ENCODE results near the gene SLC25A33. TPM values are rescaled to one million over a fixed set of nuclear protein-coding genes. Genes with fewer than 3 reads are reported as not detected.

Gene SLC25A33
- polyA plus RNA-seq, 1 donor (not counting 4 experiments of a cell fraction or from before 2014, with no cell fraction given): 4.5 TPM

DNA sequence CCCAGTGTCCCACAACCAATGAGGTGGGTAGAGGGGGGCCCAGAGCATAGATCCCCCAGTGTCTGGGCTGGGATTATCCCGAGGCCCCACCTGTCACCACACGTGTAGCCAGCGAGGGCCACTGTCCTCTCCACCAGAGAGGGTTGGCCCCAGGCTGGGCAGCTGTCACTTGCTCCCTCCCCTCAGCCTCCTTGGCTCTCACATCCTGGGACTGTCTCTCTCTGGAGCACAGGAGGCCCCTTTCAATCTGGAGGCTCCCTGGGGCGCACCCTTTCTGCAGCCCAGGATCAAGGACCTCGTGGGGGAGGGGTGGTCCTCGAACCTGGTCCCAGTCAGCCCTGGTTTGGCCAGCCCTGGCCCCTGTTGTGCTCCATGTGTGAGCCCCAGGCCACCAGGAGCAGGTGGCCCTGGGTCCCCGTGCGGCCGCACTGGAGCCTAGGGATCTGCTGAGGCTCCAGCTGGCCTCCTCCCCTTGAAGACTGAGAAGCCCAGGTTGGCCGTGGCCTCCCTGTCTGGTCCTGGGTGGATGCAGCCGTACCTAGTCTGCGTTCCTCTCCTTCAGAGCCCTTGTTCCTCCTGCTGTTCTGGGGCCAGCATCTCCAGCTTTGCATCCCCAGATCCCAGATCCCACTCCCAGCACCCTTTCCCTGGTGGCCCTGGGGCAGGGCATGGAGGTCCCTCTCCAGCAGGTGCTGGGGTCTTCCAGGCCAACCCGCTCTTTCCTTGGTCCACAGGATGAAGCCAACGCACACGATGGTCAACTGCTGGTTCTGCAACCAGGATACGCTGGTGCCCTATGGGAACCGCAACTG is 56.1 kb downstream of the SLC25A33 start:
- H3K27me3 ChIP-seq (ENCODE audit: control insufficient read depth, extremely low read depth, insufficient read depth, low read length): no peaks in the 10 kb centered on the region
- no peak overlapping the region for H3K4me3 ChIP-seq (ENCODE audit: control insufficient read depth in 2 of 3, extremely low read depth in 1 of 3, insufficient read depth in 2 of 3, low read depth in 1 of 3, low read length in 3 of 3)
- H2AFZ ChIP-seq (ENCODE audit: control insufficient read depth, low read length): no peak overlapping the region
- dilution Hi-C loops (cut with MboI; ENCODE audit: extremely low pct_ligation_motif_present, low sequenced_read_pairs): no loop called here
- H4K20me1 ChIP-seq (ENCODE audit: control insufficient read depth, extremely low read depth, insufficient read depth, low read length): peaks cover 6% of the 10 kb centered on the region
- peaks cover 19% of the 10 kb centered on the region for H3K4me1 ChIP-seq (ENCODE audit: control insufficient read depth, extremely low read depth, insufficient read depth, low read length)
- TF ChIP-seq EZH2 (IDR thresholded peaks at IDR 0.05; ENCODE audit: low read length): no peak
- TF ChIP-seq, protein P1, sequence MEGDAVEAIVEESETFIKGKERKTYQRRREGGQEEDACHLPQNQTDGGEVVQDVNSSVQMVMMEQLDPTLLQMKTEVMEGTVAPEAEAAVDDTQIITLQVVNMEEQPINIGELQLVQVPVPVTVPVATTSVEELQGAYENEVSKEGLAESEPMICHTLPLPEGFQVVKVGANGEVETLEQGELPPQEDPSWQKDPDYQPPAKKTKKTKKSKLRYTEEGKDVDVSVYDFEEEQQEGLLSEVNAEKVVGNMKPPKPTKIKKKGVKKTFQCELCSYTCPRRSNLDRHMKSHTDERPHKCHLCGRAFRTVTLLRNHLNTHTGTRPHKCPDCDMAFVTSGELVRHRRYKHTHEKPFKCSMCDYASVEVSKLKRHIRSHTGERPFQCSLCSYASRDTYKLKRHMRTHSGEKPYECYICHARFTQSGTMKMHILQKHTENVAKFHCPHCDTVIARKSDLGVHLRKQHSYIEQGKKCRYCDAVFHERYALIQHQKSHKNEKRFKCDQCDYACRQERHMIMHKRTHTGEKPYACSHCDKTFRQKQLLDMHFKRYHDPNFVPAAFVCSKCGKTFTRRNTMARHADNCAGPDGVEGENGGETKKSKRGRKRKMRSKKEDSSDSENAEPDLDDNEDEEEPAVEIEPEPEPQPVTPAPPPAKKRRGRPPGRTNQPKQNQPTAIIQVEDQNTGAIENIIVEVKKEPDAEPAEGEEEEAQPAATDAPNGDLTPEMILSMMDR (optimal IDR thresholded peaks at IDR 0.05 in 1 of 3, IDR thresholded peaks at IDR 0.05 in 1 of 3, conservative IDR thresholded peaks at IDR 0.05 in 1 of 3; ENCODE audit: extremely low read depth in 1 of 3, insufficient read depth in 2 of 3, low read length in 3 of 3): no peak
- H3K4me2 ChIP-seq (ENCODE audit: control insufficient read depth, extremely low read depth, insufficient read depth, low read depth, low read length): no peak overlapping the region
- no peak for DNase-seq (ENCODE audit: low read depth, low spot score)
- H3K9me1 ChIP-seq (ENCODE audit: control insufficient read depth, extremely low read depth, insufficient read depth, low read length): peaks cover 13% of the 10 kb centered on the region
- H3K9ac ChIP-seq (ENCODE audit: control insufficient read depth, extremely low read depth, insufficient read depth, low read length): no peak overlapping the region
- no peaks in the 10 kb centered on the region for H3K9me3 ChIP-seq (ENCODE audit: control insufficient read depth, low read depth, low read length)
- H3K79me2 ChIP-seq (ENCODE audit: control insufficient read depth, insufficient read depth, low read length): peaks cover 51% of the 10 kb centered on the region
- H3K27ac ChIP-seq (ENCODE audit: control insufficient read depth, insufficient read depth, low read length): no peak overlapping the region
- no peak for FAIRE-seq
- H3K36me3 ChIP-seq (ENCODE audit: control insufficient read depth in 2 of 2, extremely low read depth in 1 of 2, insufficient read depth in 2 of 2, low read length in 2 of 2): peaks cover 3 to 5% of the 10 kb centered on the region in 2 experiments

GRCh38 chr1:9595968-9596340 is 56.7 kb downstream of the SLC25A33 start:
- no peak for FAIRE-seq
- H3K27me3 ChIP-seq (ENCODE audit: control insufficient read depth, extremely low read depth, insufficient read depth, low read length): no peaks in the 10 kb centered on the region
- no peaks in the 10 kb centered on the region for H4K20me1 ChIP-seq (ENCODE audit: control insufficient read depth, extremely low read depth, insufficient read depth, low read length)
- no peak overlapping the region for H3K4me2 ChIP-seq (ENCODE audit: control insufficient read depth, extremely low read depth, insufficient read depth, low read depth, low read length)
- peaks cover 5 to 7% of the 10 kb centered on the region in 2 experiments for H3K36me3 ChIP-seq (ENCODE audit: control insufficient read depth in 2 of 2, extremely low read depth in 1 of 2, insufficient read depth in 2 of 2, low read length in 2 of 2)
- peaks cover 9% of the 10 kb centered on the region for H3K9me1 ChIP-seq (ENCODE audit: control insufficient read depth, extremely low read depth, insufficient read depth, low read length)
- H3K9me3 ChIP-seq (ENCODE audit: control insufficient read depth, low read depth, low read length): no peaks in the 10 kb centered on the region
- H3K79me2 ChIP-seq (ENCODE audit: control insufficient read depth, insufficient read depth, low read length): peaks cover 45% of the 10 kb centered on the region
- H3K9ac ChIP-seq (ENCODE audit: control insufficient read depth, extremely low read depth, insufficient read depth, low read length): no peak overlapping the region
- TF ChIP-seq EZH2 (IDR thresholded peaks at IDR 0.05; ENCODE audit: low read length): no peak
- TF ChIP-seq, protein P1 (optimal IDR thresholded peaks at IDR 0.05 in 1 of 3, IDR thresholded peaks at IDR 0.05 in 1 of 3, conservative IDR thresholded peaks at IDR 0.05 in 1 of 3; ENCODE audit: extremely low read depth in 1 of 3, insufficient read depth in 2 of 3, low read length in 3 of 3): no peak
- H2AFZ ChIP-seq (ENCODE audit: control insufficient read depth, low read length): no peak overlapping the region
- dilution Hi-C loops (cut with MboI; ENCODE audit: extremely low pct_ligation_motif_present, low sequenced_read_pairs): no loop called here
- peaks cover 19% of the 10 kb centered on the region for H3K4me1 ChIP-seq (ENCODE audit: control insufficient read depth, extremely low read depth, insufficient read depth, low read length)
- no peak overlapping the region for H3K27ac ChIP-seq (ENCODE audit: control insufficient read depth, insufficient read depth, low read length)
- no peak for DNase-seq (ENCODE audit: low read depth, low spot score)
- no peak overlapping the region for H3K4me3 ChIP-seq (ENCODE audit: control insufficient read depth in 2 of 3, extremely low read depth in 1 of 3, insufficient read depth in 2 of 3, low read depth in 1 of 3, low read length in 3 of 3)
